ENCODE results near the gene AMFR.

AMFR gene

DNA sequence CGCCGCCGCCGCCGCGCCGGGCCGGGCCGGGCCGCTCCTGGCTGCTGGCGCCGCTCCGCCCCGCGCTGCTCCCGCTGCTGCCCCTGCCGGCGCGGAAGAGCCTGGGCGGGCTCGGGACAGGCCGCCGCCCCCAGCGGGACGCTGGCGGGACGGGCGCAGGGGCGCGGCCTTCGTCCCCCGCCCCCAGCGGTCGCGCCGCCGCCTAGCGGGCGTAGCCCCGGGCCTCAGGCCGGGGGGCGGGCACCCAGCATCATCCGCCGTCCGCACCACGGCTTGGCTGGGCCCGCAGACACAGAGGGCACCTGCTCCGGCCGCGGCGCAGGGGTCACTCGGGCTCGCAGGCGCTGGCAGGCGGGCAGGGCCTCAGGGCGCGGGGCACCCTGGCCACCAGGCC lies at the start of gene AMFR:
Gene AMFR (minus strand): TSS at position 107 of the 394 bp plus-strand sequence. CDS start 218 bp downstream, outside the sequence.
- Mint-ChIP-seq H3K4me1 (ENCODE audit: low read depth) (peaks cover 35% of the 10 kb centered on the region), H3K27ac (peak within 1 kb of the TSS; percentile 84), H3K36me3 (ENCODE audit: low read depth) (peaks cover 9% of the 10 kb centered on the region), H3K27me3 (ENCODE audit: low read depth) (no peaks in the 10 kb centered on the region), H3K4me3 (peak within 1 kb of the TSS; percentile 97), H3K9me3 (no peaks in the 10 kb centered on the region)

DNA sequence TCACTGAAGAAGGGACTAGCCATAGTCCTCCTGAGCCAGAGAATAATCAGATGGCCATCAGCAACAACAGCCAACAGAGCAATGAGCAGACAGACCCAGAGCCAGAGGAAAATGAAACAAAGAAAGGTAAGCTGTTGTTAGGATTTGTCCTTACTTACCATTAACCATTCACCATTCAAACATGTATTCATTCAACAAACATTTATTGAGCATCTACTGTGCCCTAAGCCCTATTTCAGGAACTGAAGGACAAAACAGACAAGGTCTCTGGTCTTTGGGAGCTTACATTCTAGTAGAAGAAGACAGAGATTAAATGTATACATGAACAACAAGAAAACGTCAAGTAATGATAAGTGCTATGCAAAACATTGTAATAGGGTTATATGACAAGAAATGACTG lies 45.3 kb upstream of the AMFR start:
- peaks cover 60% of the 10 kb centered on the region for H3K36me3 Mint-ChIP-seq (ENCODE audit: low read depth)
- no peak overlapping the region for H3K27ac Mint-ChIP-seq
- no peaks in the 10 kb centered on the region for H3K27me3 Mint-ChIP-seq (ENCODE audit: low read depth)

DNA sequence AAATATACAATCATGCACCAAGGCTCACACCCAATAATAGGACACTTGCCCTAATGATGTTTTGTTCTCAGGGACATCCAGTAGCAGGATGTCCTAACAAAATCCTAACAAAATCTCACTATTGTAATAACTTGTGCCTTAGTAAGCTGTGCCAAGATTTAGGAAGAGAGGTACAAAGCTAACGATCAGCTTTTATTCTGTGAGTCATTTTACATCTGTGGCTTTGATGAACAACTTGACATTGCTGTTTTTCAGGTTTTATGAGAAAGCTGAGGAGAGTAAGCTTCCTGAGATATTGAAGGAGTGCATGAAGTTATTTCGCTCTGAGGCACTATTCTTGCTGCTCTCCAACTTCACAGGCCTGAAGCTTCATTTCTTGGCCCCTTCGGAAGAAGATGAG lies 44.9 kb upstream of the AMFR start:
- peaks cover 59% of the 10 kb centered on the region for H3K36me3 Mint-ChIP-seq (ENCODE audit: low read depth)
- no peaks in the 10 kb centered on the region for H3K4me1 Mint-ChIP-seq (ENCODE audit: low read depth)
- H3K9me3 Mint-ChIP-seq: no peaks in the 10 kb centered on the region
- no peak overlapping the region for H3K4me3 Mint-ChIP-seq
- H3K27me3 Mint-ChIP-seq (ENCODE audit: low read depth): no peaks in the 10 kb centered on the region
- H3K27ac Mint-ChIP-seq: no peak overlapping the region

More for the DNA sequence above, 45.3 kb upstream of the AMFR start:
- H3K9me3 Mint-ChIP-seq: no peaks in the 10 kb centered on the region
- H3K4me3 Mint-ChIP-seq: no peak overlapping the region
- H3K4me1 Mint-ChIP-seq (ENCODE audit: low read depth): no peaks in the 10 kb centered on the region

DNA sequence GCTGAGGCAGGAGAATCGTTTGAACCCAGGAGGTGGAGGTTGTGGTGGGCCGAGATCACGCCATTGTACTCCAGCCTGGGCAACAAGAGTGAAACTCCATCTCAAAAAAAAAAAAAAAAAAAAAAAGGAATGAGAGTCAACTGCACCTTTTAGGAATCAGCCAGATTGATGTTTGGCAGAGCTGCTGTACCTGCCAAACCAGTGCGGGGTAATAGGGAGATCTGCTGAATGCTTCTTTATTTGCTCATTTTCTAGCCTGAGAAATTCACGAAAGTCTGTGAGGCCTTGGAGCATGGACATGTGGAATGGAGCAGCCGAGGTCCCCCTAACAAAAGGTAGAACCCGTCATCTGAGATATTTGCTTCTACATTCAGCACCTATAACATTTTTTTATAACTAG lies 44.4 kb upstream of the AMFR start:
- no peaks in the 10 kb centered on the region for H3K4me1 Mint-ChIP-seq (ENCODE audit: low read depth)
- H3K9me3 Mint-ChIP-seq: no peaks in the 10 kb centered on the region
- H3K27me3 Mint-ChIP-seq (ENCODE audit: low read depth): no peaks in the 10 kb centered on the region
- H3K27ac Mint-ChIP-seq: no peak overlapping the region
- no peak overlapping the region for H3K4me3 Mint-ChIP-seq
- peaks cover 54% of the 10 kb centered on the region for H3K36me3 Mint-ChIP-seq (ENCODE audit: low read depth)

DNA sequence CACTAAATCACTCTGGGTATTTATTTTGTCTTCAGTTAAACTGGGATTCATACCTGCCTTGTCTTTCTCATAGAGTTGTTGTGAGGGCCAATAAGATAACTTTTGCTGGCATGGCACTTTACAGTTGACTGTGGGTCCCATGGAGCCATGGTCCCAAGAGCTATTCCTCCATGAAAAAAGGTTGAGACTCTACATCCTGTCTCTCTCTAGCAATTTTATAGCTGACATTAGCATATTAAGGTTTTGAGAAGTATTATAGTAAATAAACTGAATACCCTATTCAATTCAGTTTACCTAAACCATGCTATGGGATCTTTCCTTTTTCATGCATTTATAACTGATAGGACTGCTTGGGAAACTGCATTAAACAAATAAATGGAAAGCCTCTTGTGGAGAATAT lies 43.5 kb upstream of the AMFR start:
- Mint-ChIP-seq H3K36me3 (ENCODE audit: low read depth) (peaks cover 59% of the 10 kb centered on the region), H3K9me3 (no peaks in the 10 kb centered on the region), H3K4me3 (no peak overlapping the region), H3K4me1 (ENCODE audit: low read depth) (no peaks in the 10 kb centered on the region), H3K27ac (no peak overlapping the region), H3K27me3 (ENCODE audit: low read depth) (no peaks in the 10 kb centered on the region)

DNA sequence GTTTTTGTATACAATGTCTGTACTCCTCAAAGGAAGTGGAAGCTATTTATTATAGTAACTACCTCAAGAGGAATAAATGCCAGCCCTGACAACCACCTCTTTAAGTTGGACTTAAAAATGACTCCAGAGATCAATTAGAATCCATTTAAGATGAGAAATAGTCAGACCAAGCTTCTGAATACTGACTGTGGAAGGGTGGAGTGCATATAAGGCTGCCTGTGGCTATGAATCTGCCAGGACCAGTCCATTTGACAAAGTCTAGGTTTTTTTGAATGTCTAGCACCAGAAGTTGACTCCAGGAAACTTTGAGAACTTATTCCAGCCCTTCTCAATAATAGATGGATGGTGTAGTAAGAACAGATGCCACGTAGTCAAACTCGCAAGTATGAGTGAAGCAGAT lies 41.0 kb upstream of the AMFR start:
- Mint-ChIP-seq H3K4me1 (ENCODE audit: low read depth) (no peaks in the 10 kb centered on the region), H3K36me3 (ENCODE audit: low read depth) (peaks cover 50% of the 10 kb centered on the region), H3K9me3 (no peaks in the 10 kb centered on the region), H3K27me3 (ENCODE audit: low read depth) (no peaks in the 10 kb centered on the region), H3K4me3 (no peak overlapping the region), H3K27ac (no peak overlapping the region)

DNA sequence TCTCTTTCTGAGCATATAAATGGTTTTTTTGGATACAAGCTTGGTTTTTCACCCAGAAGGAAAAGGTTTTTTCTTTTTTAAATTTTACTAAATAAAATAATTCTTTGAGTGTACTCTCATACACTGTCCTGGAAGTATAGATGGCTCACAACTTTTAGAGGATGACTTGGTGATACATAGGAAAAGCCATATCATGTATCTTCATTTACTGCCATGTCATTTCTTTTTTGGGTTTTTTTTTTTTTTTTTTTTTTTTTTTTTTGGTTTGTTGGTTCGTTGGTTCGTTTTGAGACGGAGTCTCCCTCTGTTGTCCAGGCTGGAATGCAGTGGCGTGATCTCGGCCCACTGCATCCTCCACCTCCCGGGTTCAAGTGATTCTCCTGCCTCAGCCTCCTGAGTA lies 37.8 kb upstream of the AMFR start:
- Mint-ChIP-seq H3K27me3 (ENCODE audit: low read depth) (no peaks in the 10 kb centered on the region), H3K4me3 (no peak overlapping the region), H3K4me1 (ENCODE audit: low read depth) (no peaks in the 10 kb centered on the region), H3K27ac (no peak overlapping the region), H3K9me3 (no peaks in the 10 kb centered on the region), H3K36me3 (ENCODE audit: low read depth) (peaks cover 39% of the 10 kb centered on the region)

DNA sequence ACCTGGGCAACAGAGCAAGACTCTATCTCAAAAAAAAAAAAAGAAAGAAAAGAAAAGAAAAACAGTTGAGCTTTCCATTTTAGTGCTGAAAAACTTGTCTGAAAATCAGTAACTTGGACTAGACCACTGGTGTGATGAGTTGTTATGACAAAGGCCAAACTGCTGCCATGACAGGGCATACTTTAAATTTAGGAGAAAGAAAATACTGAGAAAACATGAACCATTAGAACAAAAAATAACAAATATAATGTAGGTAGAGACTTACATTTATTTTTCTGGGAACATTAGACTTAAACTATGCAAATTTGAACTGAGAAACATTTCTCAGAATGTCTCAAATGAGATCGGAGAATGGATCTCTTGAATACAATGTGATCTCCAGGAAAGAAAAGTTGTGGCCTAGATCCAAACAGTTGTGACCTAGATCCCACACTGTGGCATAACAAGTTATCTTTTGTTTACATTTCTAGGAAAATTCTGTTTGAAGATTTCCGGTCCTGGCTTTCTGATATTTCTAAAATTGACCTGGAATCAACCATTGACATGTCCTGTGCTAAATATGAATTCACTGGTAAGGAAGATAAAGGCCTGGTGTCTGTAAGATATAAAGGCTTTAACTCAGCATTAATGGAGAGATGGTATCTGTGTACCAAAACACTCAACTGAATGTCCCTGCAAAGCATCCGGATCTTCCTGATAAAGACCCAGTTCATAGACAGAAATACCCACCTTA lies 36.9 kb upstream of the AMFR start:
- peaks cover 42% of the 10 kb centered on the region for H3K36me3 Mint-ChIP-seq (ENCODE audit: low read depth)

DNA sequence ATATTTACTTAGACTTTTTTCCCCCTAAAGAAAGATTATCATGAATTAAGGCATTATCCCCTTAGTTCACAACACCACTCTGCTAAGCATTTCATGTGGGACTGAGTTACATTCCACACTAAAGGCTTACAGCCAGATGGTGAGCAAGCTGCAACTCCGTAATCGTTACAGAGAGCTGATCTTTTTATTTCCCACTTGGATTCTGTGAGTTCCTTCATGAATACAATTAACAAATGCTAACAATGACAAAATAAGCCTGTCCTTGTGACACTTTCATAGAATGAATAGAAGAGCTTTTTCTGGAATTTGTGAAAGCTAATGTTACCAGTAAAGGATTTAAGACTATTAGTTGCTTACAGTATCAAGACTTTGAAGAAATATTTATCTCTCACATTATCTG lies 34.8 kb upstream of the AMFR start:
- H3K4me1 Mint-ChIP-seq (ENCODE audit: low read depth): no peaks in the 10 kb centered on the region
- no peaks in the 10 kb centered on the region for H3K9me3 Mint-ChIP-seq
- no peak overlapping the region for H3K27ac Mint-ChIP-seq
- no peaks in the 10 kb centered on the region for H3K27me3 Mint-ChIP-seq (ENCODE audit: low read depth)
- peaks cover 48% of the 10 kb centered on the region for H3K36me3 Mint-ChIP-seq (ENCODE audit: low read depth)
- H3K4me3 Mint-ChIP-seq: no peak overlapping the region

More for the DNA sequence above, 36.9 kb upstream of the AMFR start:
- no peak overlapping the region for H3K4me3 Mint-ChIP-seq
- no peaks in the 10 kb centered on the region for H3K4me1 Mint-ChIP-seq (ENCODE audit: low read depth)
- no peak overlapping the region for H3K27ac Mint-ChIP-seq
- H3K27me3 Mint-ChIP-seq (ENCODE audit: low read depth): no peaks in the 10 kb centered on the region
- no peaks in the 10 kb centered on the region for H3K9me3 Mint-ChIP-seq

DNA sequence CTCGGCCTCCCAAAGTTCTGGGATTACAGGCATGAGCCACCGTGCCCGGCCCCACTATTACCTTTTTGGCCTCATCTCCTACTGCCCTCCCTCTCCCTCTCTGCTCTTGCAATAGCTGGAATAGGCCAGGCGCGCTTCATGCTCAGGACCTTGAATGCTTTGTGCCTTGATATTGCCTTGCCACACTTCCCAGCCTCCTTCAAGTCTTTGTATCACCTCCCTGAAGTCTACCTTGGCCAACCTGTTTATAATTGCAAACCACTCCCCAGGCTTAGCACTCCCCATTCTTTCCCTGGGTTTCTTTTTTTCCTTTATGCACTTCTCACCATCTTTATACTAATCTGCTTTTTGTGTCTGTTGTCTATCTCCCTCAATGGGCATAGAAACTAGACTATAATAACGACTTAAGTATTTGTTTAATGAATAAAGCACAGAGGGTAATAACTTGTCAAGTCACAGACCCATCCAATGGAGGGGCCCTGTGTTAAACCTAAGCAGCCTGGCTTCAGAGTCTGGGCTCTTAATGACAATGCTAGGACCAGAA lies 32.7 kb upstream of the AMFR start:
- Mint-ChIP-seq H3K27ac (no peak overlapping the region), H3K4me3 (no peak overlapping the region), H3K4me1 (ENCODE audit: low read depth) (peaks cover 3% of the 10 kb centered on the region), H3K27me3 (ENCODE audit: low read depth) (no peaks in the 10 kb centered on the region), H3K9me3 (no peaks in the 10 kb centered on the region), H3K36me3 (ENCODE audit: low read depth) (peaks cover 53% of the 10 kb centered on the region)

DNA sequence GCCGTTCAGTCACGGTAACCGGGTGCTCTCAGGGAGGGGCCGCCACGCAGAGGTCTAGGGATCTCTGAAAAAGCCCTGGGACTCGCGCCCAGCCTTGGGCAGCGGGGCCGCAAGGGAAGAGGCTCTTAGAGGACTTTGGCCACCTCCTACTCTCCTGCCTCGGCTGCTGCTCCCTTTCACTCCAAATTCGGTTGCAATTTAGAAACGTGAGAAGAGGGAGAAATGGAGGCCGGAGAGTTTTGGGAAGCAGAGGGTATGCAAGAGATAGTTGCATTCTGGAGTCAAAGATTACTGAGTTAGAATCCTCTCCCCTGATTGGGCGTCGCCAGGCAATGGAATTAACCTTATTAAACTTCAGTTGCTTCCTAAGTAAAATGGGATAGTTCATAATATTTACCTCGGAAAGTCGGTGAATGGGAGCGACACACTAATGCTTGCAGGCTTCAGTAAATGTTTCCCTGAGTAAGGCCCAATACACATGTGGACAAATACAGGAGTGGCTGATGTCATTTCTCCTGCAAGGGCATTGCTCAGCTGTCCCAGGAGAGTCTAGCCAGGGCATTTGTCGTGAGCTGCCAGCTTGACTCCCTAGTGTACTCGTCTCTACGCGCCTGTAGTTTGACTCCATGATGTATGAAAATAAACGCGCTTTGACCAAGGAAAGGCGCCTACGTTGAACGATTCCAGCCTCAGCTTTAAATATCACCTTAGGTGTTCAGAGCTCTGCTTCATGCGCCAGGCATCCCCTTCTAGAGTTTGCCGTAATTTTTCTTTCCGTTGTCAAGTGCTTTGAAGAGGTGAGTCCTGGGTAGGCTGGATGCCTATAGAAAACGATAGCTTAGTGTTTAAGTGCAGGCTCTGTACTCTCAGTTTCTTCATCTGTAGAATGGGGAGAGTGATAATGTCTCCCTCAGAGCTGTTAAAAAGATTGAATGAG lies 26.7 kb upstream of the AMFR start:
- peak overlapping the region; percentile 98 for H3K27ac Mint-ChIP-seq
- H3K27me3 Mint-ChIP-seq (ENCODE audit: low read depth): no peaks in the 10 kb centered on the region
- no peaks in the 10 kb centered on the region for H3K9me3 Mint-ChIP-seq
- H3K4me3 Mint-ChIP-seq: peak overlapping the region; percentile 100
- peaks cover 39% of the 10 kb centered on the region for H3K4me1 Mint-ChIP-seq (ENCODE audit: low read depth)
- H3K36me3 Mint-ChIP-seq (ENCODE audit: low read depth): peaks cover 38% of the 10 kb centered on the region

DNA sequence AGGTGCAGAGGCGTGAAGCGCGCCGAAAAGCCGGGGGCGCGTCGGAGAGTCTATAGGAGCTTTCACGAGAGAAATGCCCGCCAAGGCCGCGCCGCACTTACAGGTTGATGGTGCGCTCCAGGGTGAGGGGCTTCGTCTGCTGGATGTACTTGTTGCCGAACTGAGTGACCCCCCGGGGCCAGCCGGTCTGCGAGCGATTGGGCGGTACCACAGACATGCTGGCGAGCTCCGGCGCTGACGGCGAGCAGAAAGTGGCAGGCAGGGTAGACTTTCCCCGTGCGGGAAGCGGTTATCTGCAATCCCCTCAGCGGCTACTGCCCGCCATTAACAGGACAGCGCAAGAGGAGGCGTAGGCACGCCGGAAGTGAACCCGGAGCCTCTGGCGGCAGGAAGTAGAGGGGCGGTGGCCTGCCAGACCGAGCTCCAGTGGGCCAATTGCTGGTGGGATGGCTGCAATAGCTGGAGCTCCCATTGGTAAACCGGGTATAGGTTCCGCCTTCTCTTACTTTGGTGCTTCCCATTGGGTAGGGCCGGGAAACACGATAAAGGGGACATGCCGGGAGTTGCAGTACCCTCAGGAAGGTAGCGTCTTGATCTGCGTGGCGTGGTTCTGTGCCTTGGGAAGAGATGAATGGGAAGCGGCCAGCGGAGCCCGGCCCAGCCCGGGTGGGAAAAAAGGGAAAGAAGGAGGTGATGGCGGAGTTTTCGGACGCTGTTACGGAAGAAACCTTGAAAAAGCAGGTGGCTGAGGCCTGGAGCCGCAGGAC lies 25.8 kb upstream of the AMFR start, which contains the start of the genes NUDT21 and OGFOD1:
Gene NUDT21 (minus strand): TSS at position 347 of the 767 bp plus-strand sequence. CDS start 130 bp downstream, at position 217.
Gene OGFOD1 (plus strand): TSS at position 569 of the 767 bp plus-strand sequence. CDS start 59 bp downstream, at position 628.
- no peaks in the 10 kb centered on the region for H3K9me3 Mint-ChIP-seq
- H3K27ac Mint-ChIP-seq: peak within 1 kb of the TSS; percentile 98
- H3K4me3 Mint-ChIP-seq: peak within 1 kb of the TSS; percentile 100
- peaks cover 42% of the 10 kb centered on the region for H3K4me1 Mint-ChIP-seq (ENCODE audit: low read depth)
- H3K36me3 Mint-ChIP-seq (ENCODE audit: low read depth): peaks cover 34% of the 10 kb centered on the region
- no peaks in the 10 kb centered on the region for H3K27me3 Mint-ChIP-seq (ENCODE audit: low read depth)

DNA sequence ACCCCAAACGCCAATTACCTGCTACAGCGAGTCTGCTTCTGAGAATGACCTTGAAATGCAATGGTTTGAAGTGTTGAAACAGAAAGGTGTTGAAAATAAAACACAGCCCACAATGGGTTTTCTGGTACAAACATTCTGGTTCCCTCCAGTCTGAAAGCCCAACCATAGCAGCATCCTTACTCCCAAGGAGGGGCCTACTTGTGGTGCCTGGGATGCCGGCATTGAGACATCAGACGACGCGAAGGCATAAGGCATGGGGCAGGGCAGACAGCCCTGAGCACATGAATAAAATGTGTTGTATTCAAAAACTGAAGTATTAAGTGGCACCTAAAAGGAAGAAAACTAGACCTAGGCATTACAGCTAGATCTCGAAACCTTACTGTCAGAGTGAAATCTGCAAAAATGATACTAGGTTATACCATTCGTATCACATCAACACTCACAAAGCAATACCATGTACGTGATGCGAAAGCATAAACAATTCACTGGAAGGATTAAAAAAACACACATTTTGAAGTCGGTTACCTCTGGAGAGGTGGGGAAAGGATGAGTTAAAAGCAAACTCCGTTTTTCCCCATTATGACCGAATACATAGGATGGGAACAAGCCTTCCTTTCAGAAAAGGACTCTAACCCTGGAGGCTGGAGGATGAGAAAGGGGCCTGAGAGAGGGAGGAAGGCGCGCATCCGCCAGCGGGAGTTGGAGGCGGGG lies 25.1 kb upstream of the AMFR start:
- peak overlapping the region; percentile 98 for H3K27ac Mint-ChIP-seq
- H3K9me3 Mint-ChIP-seq: no peaks in the 10 kb centered on the region
- H3K4me1 Mint-ChIP-seq (ENCODE audit: low read depth): peaks cover 42% of the 10 kb centered on the region
- H3K36me3 Mint-ChIP-seq (ENCODE audit: low read depth): peaks cover 26% of the 10 kb centered on the region
- no peaks in the 10 kb centered on the region for H3K27me3 Mint-ChIP-seq (ENCODE audit: low read depth)
- H3K4me3 Mint-ChIP-seq: peak overlapping the region; percentile 100

All from T-helper 1 cell treated with Interleukin-12 subunit alpha and Interleukin-12 subunit beta and Interleukin-4 antibody, amounts not matched to agents 30 μg/mL and 1 μg/mL, for 36 hours (primary cell).